Activated CD4-positive, alpha-beta T cell treated with anti-CD3 and anti-CD28 coated beads, Interleukin-10, Interleukin-2, amounts not matched to agents 100 ng/mL and 50 ng/mL, durations not matched to agents 16 hours and 8 hours (primary cell): ENCODE measurements around the gene GPR87.

Source experiments
- DNase-seq: peaks from one replicate; pipeline ENCODE4 v3.0.0-alpha.2; 2020

GPR87 gene

GRCh38 chr3:151314593-151314992 is 2.0 kb downstream of the GPR87 start:
- no peak for DNase-seq

- DNase-seq: no peak
These were observed 2.5 kb downstream of the GPR87 start for GRCh38 chr3:151314137-151314536.

GRCh38 chr3:151312972-151313371 is 3.6 kb downstream of the GPR87 start:
- no peak for DNase-seq

- DNase-seq: no peak
These were observed 7.1 kb downstream of the GPR87 start for GRCh38 chr3:151309566-151309965.

- DNase-seq: peak; percentile 59
These were observed 8.8 kb downstream of the GPR87 start for GRCh38 chr3:151307583-151308488.

GRCh38 chr3:151307131-151307530 is 9.5 kb downstream of the GPR87 start:
- DNase-seq: no peak

- peak; percentile 37 for DNase-seq
These were observed 10.3 kb downstream of the GPR87 start for GRCh38 chr3:151306168-151306810.

- DNase-seq: no peak
These were observed 10.9 kb downstream of the GPR87 start for GRCh38 chr3:151305775-151306151.

GRCh38 chr3:151305060-151305774 is 11.4 kb downstream of the GPR87 start:
- DNase-seq: peak; percentile 69

- DNase-seq: no peak
These were observed 12.9 kb downstream of the GPR87 start for GRCh38 chr3:151303751-151304150.

GRCh38 chr3:151301787-151302186 is 14.8 kb downstream of the GPR87 start:
- DNase-seq: peak; percentile 62

- no peak for DNase-seq
These were observed 16.1 kb downstream of the GPR87 start for GRCh38 chr3:151300539-151300938.

- no peak for DNase-seq
These were observed 17.6 kb downstream of the GPR87 start for GRCh38 chr3:151299006-151299405.

GRCh38 chr3:151297429-151297828 is 19.2 kb downstream of the GPR87 start:
- DNase-seq: no peak

GRCh38 chr3:151296226-151296625 is 20.4 kb downstream of the GPR87 start:
- no peak for DNase-seq

- peak; percentile 29 for DNase-seq
These were observed 23.5 kb downstream of the GPR87 start for GRCh38 chr3:151293127-151293526.

- peak; percentile 34 for DNase-seq
These were observed 25.9 kb downstream of the GPR87 start for GRCh38 chr3:151290673-151291072.

- DNase-seq: no peak
These were observed 27.2 kb downstream of the GPR87 start for GRCh38 chr3:151289445-151289844.

GRCh38 chr3:151285940-151286339 is 30.7 kb downstream of the GPR87 start:
- no peak for DNase-seq

- peak; percentile 66 for DNase-seq
These were observed 32.6 kb downstream of the GPR87 start for GRCh38 chr3:151283907-151284461.

- DNase-seq: peak; percentile 16
These were observed 33.2 kb downstream of the GPR87 start for GRCh38 chr3:151283387-151283786.

GRCh38 chr3:151282921-151283320 is 33.7 kb downstream of the GPR87 start:
- DNase-seq: peak; percentile 75

- no peak for DNase-seq
These were observed 34.8 kb downstream of the GPR87 start for GRCh38 chr3:151281671-151282324.
